Inflammatory macrophage treated with lipopolysaccharide for 4 hours (primary cell): ENCODE results near the gene MC2R.

Source experiments
- DNase-seq: peaks from one replicate; pipeline ENCODE4 v3.0.0-alpha.2; 2020

Gene MC2R

DNA sequence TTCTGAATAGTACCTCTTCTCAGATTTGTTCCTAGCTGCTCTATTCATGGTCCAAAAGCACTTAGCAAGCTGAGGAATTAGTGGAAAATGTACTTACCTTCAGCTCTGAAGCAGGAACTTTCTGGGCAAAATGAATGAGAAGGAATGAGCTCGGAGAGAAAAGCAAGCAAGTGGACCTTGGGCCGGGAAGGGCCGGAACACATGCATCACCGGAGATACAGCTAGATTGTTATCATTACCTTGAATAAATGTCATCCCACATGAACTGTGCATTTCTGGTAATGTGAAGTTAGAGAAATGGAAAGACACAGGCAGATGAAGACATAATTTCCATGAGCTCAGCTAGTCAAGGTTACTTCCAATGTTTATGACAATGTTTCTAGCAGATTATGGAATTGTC, at the start of gene MC2R:
TSS of gene MC2R (minus strand) at position 146 of the 400 bp plus-strand sequence. CDS start 30,018 bp downstream, outside the sequence.
- no peak for DNase-seq

DNA sequence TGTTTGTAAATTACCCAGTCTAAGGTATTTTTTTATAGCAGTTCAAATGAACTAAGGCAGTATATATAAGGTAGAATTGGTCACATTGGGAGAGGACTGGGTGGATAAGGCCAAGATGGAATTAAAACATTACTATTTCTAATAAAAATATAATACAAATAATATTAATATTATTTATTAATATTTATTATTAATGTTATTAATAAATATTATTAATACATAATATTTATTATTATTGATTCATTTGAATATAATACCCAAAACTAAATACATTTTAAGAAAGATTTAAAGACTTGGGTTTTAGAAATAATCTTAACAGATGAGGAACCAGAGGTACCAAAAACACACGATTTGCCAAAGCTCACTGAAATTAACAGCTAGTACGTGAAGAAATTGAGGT, 30.5 kb upstream of the MC2R start:
- no peak for DNase-seq

DNA sequence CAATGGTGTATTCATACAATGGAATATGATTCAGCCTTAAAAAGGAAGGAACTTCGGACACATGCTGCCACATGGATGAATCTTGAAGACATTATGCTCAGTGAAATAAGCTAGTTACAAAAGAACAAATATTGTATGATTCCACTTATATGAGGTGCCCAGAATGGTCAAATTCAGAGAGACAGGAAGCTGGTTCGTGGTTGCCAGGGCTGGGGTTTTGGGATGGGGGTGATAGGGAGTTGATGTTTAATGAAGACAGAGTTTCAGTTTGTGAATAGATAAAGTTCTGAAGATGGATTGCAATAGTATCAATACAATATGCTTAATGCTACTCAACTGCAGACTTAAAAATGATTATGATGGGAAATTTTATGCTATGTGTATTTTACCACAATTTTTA, 28.0 kb upstream of the MC2R start:
- no peak for DNase-seq

DNA sequence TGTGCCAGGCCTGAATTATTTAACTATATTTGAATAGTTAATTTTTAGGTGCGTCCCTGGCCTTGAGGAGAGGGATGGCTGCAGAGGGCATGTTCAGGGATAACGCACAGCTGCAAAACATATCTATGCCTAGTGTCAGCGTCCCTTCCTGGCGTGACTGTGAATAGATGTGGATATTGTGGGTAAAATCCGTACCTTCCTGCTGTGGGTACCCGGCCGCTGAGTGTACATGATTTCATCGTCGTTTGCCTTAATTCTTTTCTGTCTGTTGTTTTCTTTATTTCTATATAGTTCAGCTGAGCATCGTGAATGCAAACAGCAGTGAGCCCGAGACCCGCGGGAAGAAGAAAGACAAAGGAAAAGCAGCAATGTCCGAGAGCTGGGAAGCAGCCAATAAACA, 25.0 kb upstream of the MC2R start:
- DNase-seq: no peak

DNA sequence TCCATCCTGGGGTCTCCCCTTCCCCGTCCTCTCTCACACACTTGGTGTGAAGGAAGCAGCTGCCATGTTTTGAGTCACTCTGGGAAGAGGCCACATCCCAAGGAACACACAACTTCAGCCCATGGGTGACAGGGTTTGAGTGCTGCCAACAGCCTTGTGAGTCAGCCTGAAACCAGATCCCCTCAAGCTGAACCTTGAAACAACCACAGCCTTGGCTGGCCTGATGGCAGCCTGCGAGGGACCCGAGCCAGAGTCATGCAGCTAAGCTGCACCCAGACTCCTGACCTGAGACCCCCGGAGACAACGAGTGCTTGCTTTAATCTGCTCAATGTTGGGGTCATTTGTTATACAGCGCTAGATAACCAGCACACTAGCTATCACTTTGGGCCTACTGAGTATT, 19.3 kb upstream of the MC2R start:
- DNase-seq: no peak

DNA sequence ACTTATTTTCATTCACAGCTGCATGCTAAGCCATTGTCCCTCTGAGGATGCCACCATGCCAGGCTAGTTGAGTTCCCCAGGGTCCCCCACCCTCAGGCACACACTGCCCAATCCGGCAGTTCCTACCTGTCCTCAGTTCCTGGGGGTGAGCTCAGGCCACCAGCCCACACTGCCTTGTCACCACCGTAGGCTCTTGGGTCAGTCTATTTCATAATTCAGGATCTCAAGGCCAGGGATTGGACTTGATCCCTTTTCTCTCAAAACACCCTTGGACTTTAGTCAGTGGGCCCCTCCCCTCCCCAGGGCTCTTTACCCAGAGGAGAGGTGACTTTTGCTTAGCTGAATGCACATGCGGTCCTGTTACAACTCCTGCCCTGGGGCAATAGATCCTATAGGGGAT, 18.7 kb upstream of the MC2R start:
- no peak for DNase-seq

DNA sequence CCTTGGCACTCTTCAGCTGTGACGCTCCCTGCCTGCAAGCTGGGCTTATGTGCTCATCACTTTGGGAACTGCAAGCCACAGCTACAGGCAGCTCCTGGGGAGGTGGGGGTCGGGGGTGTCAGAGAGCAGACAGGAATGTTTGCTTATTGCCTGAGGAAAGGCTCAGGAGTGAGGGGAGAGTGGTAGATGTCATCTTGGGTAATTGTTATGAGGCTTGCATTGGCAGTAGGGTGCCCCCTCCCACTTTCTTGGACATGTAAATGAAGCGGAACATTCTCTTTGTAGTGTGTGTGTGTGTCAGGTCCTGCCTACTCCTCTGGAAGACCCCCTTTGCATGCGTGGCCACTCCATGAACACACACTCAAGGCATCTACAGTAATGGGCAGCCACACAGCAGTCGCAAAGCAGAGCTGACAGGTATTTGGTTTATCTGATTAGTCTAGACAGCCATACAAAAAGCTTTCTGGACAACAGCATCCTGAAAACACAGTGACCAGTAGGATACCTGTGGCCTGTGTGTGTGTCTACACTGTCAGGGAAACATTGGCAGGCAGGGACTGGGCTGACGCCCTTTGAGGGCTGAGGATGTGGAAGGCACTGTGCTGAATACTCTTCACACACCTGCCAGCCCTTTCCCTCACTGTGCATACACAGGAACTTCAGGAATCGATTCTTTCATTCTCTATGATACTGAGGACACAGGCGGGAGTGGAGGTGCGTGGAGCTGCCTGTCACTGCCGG, 17.1 kb upstream of the MC2R start:
- DNase-seq: no peak

DNA sequence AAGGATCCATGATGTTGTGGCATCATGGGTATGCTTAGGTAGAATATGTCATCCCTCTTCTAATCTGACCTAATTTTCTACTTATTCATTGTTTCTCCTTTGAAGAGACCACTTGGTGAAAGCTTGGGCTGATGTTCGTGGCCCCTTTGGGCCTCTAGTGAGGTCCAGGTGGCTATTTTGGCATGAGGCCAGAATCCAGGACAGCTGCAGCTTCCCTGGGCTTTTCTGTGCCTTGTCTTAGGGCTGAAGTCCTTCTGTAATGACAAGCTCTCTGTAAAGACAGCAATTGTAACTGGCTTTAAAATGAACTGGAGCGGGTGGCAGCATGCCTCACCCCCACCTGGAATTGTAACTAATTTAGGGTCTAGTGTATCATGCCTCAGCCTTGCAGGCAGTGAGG, 15.6 kb upstream of the MC2R start:
- no peak for DNase-seq

DNA sequence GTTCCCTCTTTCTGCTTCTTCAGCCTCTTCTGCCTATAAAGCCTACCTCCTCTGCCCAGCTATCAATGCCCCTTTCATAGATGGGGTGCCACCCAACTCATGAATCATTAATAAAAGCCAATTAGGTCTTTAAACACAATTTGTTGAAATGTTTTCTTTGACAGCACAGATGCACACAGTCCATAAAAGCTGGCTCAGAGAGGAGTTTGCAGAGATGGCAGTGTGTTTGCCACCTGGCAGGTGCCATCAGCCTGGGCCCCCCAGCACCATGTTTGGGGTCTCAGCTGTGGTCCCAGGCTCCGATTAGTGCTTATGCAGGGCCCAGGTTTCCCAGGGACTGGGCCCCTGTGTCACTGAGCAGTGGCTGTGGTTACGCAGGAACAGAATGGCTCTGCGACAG, 7.9 kb upstream of the MC2R start:
- DNase-seq: no peak

DNA sequence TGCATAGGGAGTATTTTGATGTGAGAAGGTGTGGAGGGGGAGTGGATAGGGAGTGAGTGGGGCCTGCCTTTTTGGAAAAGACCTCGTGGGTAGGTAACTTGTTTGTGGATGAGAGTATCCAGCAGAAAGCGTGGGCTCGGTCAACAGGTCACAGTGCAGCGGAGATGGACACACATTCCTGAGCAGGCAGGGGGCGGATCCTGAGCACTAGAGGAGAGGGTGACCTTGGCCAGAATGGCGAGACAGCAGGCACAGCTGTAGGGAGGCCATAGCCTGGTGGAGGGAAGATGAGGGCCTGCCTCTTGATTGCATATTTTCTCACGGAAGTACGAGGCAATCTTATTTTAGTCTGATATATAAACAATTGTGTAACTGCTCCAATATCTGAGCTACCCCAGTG, 3.6 kb upstream of the MC2R start:
- DNase-seq: no peak

DNA sequence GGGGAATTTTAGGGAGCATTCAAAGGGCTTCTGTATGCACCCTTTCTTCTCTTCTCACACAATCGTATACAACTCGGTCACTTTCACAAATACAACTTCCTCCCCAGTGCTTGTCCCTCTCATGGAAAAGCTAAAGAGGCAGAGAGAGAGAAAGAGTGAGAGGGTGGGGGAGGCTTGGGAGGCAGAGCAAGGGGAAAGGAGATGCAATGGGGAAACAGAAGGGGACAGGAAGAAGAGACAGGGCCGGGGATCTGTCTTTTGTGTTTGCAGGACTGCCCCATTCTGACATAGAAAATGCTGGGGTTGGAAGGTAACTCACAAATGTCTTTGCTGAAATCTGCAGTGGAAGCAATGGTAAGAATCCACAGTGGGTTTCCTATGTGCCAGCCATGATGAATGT, 2.1 kb upstream of the MC2R start:
- DNase-seq: no peak

DNA sequence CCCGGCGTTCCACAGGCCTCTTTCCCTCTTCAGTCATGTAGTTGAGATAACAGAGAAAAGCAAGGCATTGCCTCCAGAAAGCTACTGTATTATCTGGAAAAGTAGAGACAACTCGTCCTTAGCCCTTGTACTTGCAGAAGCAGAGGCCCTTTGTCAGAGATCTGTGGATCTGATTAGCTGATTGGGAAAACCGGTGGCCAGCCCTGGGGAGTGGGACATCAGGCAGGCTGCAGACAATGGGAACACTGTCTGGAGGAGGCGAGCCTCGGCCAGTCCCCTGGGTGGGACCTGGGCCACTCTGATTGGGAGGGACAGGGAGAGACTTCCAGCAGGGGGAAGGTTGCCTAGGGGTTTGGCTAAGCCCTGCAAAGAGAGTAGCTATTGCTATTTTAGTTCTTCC, 1.2 kb upstream of the MC2R start:
- DNase-seq: no peak

DNA sequence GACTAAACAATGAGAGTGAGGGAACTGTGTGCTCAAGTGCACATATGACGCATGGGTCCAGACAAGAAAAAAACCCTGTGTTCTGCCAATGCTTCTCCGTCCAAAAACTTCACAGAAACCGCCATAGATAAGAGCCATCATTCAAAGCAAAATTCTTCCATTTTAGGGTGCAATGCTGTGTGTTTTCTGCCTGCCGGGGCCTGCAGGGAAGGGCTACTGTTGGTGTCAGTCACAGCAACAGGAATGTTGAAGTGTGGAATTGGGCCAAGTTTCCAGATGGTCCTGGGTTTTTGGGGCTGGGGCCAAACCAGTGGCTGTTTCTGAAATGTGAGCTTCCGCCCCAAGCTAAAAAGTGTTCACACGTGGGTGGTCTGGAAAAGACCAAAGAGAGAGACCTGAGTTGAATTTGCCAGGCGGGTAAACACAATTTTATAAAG, 677 bp upstream of the MC2R start:
- DNase-seq: no peak

DNA sequence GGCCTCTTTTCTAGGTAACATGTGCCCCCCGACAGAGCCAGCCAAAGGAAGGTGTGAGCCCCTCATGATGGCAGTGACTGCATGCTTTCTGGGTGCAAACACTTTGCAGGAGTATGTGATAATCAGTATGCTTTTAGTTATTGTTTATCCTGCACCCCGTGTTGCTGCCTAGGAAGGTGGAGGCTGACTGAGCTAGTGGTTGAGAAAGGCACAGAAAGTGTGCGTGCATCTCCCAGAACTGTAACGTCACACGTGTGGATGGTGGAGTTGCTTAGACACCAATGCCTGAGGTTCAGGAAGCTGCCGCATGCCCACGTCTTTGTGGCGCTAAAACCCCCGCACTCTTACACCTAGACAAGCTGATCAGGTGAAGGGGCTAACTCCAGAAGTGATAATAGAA, 580 bp downstream of the MC2R start:
- DNase-seq: no peak

DNA sequence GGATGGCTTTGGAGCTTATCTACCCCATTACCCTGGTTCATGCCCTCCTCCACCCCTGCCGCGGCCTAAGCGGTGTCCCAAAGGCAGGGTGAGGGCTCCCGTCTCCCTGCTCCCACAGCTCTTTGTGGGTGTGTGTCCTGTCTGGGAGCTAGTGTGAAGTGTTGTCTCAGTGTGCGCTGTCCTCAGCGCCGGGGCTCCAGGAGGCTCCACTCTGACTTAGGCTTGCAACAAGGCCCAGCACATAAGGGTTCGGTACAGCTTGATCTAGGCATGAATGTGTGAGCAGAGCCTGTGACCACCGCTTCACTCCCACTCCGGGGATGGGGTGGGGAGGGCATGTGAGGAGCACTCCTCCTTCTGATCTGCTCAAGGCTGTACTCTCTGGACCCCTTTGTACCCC, 1.2 kb downstream of the MC2R start:
- no peak for DNase-seq

DNA sequence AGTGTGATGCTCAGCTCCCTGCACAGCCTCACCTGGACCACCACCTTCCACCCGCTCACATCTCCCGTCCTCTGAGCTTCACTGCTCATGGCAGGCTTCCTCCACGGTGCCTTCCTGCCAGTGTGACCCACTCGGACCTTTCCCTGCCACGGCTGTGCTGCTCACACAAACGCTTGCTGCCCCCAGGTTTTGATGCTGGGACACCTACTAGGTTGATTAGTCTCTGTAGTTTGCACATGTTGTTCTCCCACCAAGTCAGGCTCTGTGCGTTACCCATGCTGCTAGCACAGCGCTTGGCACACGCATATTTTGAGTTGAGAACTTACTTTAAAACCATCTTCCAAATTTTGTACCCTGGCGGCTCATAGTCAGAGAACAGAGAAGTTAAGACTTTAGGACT, 2.1 kb downstream of the MC2R start:
- no peak for DNase-seq

DNA sequence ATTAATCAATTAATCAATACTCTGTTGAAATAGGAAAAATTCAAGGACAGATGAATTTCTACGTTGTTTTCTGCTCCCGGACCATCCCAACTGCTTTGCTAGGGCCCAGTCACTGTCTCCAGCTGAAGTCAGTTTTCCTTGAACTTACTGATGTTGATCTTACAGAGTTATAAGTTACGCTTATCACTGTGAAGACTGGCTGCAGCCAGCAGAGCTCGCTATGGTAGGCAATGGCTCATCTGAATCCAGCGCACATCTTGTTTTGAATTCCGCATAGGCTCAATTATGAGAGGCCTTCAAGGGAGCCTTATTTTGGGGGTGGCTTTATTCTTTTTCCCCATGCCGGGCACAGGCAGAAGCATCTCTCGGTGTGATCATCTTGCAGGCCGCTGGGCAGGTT, 2.7 kb downstream of the MC2R start:
- DNase-seq: no peak

DNA sequence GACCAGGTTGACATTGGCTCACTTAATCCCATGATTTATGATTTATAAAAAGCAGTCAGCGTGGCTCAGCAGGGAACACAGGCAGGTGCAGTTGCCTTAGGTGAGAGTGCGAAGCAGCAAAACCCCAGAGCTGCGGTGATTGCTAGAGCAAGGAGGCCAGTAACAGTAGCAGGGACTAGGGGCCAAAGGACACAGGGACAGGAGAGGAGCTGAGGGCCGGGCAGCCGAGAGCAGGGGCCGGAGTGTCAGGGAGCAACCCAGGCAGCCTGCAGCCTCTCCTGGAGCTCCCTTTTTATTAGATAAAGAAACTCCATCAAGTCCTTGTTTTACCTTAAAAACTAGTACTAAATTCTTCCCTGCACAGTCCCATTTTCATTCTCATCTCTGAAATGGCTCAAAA, 4.3 kb downstream of the MC2R start:
- no peak for DNase-seq

DNA sequence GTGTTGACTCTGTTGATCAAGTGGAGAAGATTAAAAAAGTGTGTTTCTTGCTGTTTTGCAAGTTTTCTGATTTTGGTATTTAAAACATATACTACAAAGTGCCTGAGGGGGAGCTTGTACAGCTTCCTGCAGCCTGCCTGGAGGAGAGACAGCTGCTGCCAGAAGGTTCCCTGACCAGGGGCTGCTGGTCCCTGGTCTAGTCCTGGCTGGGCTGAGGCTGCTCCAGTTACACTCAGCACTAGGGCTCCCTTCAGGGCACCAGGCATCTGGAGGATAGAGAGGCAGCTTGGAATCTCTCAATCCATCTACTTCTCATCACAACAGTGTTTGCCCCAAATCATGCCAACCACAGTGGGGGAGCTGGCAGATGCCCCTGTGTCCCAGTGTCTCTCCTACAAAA, 4.8 kb downstream of the MC2R start:
- no peak for DNase-seq

DNA sequence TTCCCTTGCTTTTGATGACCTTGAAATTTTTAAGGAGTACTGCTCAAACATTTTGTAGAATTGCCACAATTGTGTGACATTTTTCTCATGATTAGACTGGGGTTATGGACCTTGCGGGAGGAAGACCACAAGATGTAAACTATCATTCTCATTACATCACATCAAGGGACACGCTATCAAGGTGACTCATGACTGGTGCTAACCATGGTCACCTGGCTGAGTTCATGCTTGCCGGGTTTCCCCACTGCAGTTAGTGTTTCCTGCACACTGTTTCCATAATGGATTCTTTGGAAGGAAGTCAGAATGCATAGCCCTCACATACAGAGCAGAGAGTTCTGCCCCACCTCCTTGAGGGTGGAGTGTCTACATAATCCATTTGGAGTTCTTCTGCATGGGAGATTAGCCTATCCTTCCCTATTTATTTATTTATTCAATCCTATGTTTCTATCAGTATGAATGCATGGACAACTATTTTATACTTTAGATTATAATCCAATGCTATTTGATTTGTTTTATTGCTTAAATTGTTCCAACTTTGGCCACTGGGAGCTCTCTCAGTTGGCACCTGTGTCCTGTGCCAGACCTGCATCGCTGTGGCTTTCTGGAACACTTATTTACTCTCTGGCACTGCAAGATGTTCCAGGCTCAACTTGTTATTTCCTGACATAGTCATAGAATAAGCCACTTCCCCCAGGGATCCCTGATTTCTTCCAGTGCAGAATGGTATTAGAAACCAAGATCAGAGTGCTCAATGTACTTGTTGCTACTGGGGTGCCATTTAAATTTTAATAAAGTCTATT, 6.0 kb downstream of the MC2R start:
- DNase-seq: no peak

DNA sequence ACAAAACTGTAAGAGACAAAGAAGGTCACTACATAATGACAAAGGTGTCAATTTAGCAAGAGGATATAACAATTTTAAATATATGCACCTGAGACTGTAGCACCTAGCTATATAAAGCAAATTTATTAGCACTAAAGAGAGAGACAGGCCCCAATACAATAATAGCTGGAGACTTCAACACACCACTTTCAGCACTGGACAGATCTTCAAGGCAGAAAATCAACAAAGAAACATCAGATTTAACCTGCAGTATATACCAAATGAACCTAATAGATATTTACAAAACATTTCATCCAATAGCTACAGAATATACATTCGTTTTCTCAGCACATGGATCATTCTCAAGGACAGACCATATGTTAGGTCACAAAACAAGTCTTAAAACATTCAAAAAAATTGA, 14.7 kb downstream of the MC2R start:
- DNase-seq: no peak

DNA sequence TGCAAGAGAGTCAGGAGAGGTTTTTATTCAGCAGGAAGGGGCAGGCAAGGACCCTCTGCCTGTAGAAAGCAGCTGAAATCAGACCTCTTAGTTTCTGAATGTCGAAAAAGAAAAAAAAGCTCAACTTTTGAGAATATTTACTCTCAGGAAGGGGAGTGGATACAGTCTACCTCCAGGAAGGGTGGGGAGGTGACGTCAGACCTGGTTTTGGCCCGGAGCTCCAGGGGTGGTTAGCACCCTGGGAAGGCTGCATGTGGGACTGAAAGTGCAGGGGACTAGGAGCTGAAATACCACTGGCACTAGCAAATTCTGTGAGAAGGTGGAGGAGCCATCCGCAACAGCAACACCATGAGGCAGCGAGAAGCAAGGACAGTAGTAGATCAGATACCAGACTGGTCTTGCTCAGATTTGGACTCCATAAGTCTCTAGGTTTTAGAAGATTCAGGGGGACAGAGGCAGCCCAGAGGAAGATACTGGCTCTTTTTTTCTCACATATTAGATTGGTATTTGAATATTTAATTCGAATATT, 19.8 kb downstream of the MC2R start:
- no peak for DNase-seq

DNA sequence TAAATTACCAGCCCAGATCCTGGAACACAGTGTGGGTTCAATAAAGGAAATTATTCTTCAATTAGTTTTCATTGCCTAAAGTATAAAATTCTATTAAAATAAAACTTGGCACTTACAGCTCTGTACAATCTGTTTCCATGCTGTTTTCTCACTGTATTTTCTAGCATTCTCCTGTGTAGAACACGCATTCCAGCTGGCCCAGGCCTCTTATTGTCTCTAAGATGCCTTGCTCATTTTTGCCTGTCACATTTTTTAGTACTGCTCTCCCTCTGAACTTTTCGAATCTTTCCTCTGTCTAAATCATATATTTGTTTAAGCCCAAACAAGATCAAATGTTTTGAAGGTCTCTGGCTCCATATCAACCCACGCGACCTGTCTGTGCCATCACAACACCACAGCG, 20.8 kb downstream of the MC2R start:
- DNase-seq: no peak

DNA sequence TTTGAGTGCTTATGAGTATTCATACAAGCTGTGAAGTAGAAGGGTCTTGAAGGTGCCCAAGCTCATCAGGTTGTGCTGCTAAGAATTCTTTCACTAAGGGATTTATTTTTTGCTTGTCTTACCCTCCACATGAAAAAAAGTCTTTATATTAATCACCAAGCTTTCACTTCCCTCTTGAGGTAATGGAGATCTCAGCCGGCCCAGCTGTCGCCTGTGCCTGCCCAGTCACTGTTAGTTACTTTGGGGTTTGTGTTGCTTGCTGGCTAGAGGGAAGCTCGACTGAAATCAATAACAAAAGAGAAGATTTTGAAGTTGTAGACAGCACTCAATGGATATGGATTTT, 21.9 kb downstream of the MC2R start:
- DNase-seq: peak; percentile 6

DNA sequence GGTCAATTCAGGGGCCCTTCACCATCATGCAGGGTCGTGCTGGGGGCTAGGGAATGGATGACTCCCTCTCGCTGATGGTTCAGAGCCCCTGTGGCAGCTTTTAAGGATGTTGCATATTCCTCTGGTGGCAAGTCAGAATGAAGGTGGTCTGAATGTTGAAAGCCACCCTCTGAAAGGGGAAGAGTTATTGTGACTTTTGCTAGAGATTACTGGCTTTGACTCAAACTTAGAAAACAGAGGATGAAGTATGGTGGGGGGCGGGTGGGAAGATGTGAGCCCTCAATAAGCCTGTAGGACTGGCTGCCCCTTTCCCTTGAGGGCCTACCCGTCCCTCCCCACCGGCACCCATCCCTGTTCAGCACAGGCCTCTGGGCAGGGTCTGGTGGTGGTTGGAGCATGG, 23.2 kb downstream of the MC2R start:
- DNase-seq: no peak
